GM18951 (cell line): Measurements from ENCODE around the gene CFDP1.

Experiments
- POLR2A ChIP-seq: IDR thresholded peaks from 4 replicates; pipeline ENCODE4 v1.6.1; 2011; ENCODE audit warnings: mild to moderate bottlenecking; ENCODE audit not compliant: insufficient read length, insufficient read depth; ENCODE audit errors: extremely low read depth
- in situ Hi-C: fragments of 300-500 bp; cut with MboI; formaldehyde crosslinking; loops from one replicate; pipeline ENCODE4 v1.12.0; 2022; ENCODE audit warnings: low sequenced_read_pairs, mixed read lengths, inconsistent platforms; ENCODE audit not compliant: unreplicated experiment

CFDP1 gene

DNA sequence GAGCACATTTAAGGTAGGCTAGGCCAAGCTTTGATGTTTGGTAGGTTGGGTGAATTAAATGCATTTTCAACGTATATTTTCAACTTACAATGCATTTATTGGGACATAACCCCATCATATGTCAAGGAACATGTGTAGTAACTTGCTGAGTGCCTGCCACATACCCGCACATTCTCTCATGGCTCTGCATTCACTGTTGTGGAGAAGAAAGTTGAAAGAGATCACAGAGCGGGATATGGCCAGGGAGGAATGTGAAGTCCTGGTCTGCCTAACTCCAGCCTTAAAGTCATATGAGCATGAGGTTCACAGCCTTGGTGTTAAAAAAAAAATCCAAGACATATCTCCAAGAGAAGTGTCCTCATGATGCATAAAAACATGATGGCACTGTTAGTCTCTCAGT lies 79.1 kb downstream of the CFDP1 start:
- in situ Hi-C loops: no loop called here
- TF ChIP-seq POLR2A: no peak

DNA sequence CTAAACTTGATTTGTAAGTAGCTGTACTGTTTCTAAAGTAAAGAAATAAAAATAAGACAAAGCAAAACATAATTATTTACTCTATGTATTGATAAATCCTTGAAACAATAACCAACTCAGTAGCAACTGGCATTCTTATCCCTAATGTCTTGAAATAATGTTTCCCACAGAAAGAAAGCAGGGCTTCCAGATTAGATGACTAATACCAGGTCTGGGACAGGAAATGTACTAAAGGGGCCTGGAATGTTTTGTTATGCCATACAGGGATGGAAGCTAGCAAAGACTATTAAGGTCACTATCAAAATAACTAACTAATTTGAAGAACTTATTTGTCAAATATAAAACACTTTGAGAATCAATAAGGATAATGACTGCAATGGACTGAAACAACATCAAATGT lies 82.1 kb downstream of the CFDP1 start:
- no peak for TF ChIP-seq POLR2A
- in situ Hi-C loops: no loop called here

DNA sequence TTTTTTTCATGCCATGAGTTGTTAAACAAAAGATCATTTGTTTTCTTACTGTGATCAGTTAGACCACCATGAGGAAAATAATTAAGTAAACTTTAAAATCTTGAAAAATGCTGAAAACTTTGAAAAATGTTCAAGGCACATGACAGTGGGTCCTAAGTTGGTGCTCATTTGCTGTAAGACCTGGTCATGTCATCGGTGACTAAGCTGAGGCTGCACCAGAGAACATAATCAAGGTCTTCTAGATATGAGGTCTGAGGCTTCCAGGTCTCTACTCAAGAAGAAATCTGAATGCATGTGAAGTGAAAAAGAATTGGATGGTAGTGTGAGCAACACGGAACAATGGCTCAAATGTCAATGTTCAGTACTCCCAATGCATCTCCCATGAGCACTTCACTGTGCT lies 87.6 kb downstream of the CFDP1 start:
- TF ChIP-seq POLR2A: no peak
- in situ Hi-C loops: no loop called here

DNA sequence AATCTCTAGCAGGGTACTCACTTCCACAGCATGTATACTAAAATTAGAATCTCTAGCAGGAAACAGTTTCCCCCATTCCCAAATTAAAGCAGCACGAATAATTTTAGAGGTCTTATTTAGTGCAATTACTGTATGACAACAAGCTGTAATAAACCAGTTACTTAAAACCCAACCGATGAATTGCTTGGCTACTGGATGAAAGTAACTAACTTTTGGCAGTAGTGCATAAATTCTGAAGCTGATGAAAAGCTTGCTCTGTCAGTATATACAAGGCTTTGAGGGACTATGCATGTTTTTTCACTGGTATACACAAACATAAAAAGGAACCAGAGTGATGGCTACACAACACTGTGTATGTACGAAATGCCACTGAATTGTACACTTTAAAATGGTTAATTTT lies 89.4 kb downstream of the CFDP1 start:
- TF ChIP-seq POLR2A: no peak
- in situ Hi-C loops: no loop called here

DNA sequence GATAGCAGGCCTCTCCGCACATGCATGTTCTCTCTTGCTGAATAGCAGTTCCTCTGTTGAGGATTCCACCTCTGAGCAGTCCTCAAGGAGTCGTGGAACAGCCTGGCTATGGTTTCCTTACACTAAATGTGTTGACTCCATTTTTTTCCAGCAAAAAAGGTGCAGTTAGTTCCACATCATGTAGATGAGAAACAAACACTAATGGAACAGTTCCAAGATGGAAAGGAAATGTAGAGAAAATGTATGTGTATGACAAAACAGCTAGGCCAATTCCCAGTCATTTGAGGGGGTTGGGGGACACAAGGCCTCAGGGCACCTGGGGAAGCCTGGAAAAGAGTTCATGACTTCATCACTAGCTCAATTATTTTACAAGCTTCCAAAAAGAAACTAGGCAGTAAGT lies 90.0 kb downstream of the CFDP1 start:
- no peak for TF ChIP-seq POLR2A
- in situ Hi-C loops: no loop called here

DNA sequence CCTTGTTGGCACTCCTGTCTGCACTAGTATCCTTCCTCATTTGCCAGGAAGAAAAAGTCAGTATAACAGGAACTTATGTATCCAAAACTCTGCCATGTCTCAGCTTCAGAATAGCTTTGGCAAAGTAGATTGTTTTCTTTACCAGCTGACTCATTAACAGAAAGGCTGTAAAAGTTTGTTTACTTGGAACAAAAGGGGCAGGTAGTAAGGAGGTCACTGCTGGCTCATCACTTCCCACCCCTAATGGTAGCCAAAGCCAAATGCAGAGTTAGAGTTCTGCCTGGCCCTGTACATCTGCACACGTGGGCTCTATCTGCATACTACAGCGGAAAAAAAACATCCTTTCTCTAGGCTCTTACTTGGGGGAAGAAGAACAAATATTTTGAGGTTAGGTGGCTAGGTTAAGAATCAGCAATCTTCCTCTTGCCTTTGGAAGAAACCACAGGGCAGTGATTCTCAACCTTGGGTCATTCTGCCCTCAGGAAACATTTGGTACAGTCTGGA lies 90.9 kb downstream of the CFDP1 start:
- no peak for TF ChIP-seq POLR2A
- in situ Hi-C loops: no loop called here

DNA sequence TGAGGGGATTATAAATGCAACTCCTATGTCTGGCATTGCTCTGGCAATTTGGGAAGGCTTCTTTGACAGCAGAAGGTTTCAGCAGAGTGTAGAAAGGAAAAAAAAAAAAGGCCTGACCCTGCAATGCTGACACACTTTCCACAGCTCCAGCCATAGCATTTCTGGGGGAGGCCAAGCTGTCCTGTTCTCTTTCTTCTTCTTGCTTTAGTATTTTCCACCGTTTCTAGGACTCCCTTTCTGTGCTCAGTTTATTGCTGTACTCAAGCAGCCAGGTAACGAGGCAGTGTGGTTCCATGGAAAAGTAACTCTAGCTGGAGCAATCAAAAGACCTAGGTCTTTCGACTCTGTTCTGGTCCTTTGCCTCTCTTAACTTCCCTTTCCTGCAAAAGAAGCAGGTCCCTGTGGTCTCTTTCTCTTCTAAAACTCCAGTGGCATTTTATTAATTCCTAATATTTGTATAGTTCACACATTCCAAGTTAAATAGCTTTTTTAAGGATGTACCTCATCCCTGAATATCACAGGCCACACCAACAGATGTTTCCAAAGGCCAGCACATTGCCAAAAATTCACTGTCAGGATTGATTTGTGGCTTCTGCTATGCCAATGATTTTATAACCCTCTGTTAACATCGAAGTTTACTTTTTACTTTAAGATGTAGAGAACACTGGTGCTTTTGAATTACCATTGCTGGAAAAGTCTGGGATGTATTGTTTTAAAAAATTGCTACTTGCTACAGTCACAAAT lies 91.6 kb downstream of the CFDP1 start:
- no peak for TF ChIP-seq POLR2A
- in situ Hi-C loops: no loop called here

DNA sequence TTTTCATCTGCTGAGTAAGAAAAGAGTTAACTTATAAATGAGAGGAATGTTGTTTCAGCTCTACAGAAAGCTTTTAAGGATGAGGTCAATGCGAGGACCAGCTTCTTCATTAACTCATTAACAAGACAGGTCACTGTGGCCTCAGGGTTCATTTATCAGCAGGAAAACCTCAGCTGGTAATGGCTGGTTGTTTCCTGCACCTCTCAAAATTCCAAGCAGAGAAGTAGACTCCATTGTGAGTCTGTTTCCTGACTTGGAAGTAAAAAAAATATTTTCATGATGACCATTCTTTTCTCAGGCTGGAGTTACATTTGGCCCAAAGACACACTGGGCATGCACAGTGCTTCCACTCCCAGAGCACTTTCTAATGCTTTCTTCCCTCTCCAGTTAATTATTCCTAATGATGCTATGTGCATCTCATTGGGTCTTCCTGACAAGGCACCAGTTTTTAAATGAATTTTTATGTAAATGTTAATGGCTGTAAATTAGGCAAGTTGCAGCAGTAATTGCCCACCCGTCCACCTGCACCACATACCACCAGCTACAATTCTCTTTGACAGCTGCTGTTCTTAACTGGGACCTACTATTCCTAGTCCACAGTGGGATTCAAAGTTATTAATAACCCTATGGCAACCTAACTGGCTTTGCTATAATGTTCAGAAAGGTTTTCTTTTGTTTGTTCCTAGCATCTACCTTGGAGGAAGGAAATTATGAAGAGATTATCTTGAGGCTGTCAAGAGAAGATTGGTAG lies 92.4 kb downstream of the CFDP1 start:
- in situ Hi-C loops: no loop called here

DNA sequence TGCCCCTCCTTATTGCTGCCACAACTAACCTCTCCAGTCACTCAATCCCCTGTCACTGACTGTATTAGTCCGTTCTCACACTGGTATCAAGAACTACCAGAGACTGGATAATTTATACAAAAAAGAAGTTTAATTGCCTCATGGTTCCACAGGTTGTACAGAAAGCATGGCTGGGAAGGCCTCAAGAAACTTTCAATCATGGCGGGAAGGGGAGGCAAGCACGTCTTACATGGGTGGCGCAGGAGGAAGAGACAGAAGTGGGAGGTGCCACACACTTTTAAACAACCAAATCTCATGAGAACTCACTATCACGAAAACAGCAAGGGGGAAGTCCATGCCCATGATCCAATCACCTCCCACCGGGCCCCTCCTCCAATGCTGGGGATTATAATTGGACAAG lies 95.9 kb downstream of the CFDP1 start:
- no peak for TF ChIP-seq POLR2A

More for the DNA sequence above, 92.4 kb downstream of the CFDP1 start:
- no peak for TF ChIP-seq POLR2A

DNA sequence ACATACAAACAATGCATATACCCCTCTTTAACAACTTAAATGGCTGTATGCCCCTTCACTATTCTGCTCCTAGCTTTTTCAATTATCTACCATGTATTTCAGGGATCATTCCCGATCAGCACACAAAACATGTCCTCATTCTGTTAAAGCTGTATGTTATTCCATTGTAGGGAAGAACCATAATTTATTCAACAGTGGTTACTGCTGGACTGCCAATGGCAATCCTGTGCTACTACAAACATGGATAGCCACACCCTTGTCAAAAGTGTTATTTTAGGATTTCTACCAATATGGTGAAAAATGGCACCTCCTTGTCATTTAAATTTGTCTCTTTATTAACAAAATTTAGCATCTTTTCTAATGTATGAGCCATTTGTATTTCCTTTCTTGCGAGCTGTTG lies 96.8 kb downstream of the CFDP1 start:
- in situ Hi-C loops: no loop called here
- no peak for TF ChIP-seq POLR2A

More for the DNA sequence above, 95.9 kb downstream of the CFDP1 start:
- in situ Hi-C loops: no loop called here

DNA sequence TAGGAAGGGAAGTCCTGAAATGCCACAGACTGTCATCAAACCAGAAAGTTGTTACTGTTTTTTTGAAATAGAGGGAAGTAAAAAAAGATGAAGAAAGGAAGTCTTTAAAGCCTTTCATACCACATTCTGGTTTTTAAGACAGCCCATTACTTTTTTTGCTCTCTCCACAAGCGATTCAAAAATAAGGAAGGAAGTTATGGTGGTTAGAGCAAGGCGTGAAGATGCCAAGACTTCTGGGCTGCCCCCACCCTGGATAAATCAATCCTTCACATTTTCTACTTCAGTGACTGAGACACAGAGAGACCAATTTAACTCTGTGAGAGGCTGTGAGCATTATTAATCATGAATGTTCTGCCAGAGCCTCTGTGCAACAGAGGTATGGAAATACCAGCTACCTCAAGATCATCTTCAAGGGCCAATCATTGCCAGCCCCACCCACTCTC lies 99.6 kb downstream of the CFDP1 start:
- TF ChIP-seq POLR2A: no peak

DNA sequence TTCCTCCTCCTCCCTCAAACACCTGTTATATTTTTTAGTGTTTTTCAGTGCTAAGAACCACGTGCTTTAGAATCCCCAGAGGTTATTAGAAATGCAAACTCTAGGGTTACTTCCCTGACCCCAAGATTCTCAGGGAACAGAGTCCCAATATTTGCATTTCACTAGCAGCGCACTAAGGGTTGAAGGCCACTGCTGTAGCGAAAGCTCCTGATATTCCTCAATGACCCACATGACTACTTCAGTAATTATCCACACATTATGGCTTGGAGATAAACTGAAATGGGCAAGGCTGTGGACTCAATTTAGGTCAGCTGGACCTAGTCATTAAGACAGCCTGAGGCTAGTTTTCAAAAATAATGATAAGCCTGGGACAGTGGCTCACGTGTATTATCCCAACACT lies 103.4 kb downstream of the CFDP1 start:
- in situ Hi-C loops: no loop called here
- no peak for TF ChIP-seq POLR2A

More for the DNA sequence above, 99.6 kb downstream of the CFDP1 start:
- in situ Hi-C loops: no loop called here

DNA sequence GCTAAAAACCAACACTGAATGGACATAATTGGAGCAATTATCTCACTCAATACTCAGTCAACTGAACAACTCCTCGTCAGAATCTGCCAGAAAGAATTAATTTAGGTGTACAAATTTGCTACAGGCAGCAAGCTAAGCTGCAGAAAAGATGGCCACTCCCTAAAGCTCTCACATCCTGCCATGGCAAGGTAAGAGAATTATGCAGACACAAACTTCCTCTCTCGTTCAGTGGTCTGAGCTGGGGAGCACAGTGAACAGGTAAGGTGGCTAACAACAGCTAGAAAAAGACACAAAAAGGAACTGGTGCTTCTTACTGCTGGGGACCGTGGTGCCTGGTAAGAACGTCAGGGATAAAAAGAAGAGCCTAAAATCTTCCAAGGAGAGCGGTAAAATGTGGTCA lies 107.0 kb downstream of the CFDP1 start:
- no peak for TF ChIP-seq POLR2A
- in situ Hi-C loops: no loop called here

DNA sequence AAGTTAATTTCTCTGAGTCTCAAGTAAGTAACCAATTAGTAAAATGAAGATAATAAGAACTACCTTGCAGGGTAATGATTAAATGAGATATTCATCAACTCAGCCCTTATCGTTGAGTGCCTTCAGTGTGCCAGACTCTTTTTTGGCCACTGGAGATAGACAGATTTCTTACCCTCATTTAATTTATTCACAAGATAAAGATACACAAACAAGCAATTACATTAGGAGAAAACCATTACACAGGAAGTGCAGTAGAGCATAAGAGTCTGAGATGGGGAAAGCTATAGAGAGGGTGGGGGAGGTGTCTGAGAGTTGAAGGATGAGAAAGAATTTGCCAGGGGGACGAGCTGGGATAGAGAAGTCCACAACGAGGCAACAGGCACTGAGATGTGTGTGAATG lies 109.4 kb downstream of the CFDP1 start:
- no peak for TF ChIP-seq POLR2A
- in situ Hi-C loops: no loop called here
